Renal cortex interstitium (tissue), 11 donors: ENCODE measurements around the gene PLK2. TPM values are rescaled to one million over a fixed set of nuclear protein-coding genes. Genes with fewer than 3 reads are reported as not detected.
A peak's percentile ranks its signal among the peaks of the same experiment; 100 is the strongest.

Source experiments
- DNase-seq, 11 donors: peaks; one replicate each; pipeline ENCODE4 v3.0.0-alpha.2; 2013; ENCODE audit warnings: low read depth in 9 of 11, low spot score in 4 of 11; ENCODE audit errors: extremely low read depth in 1 of 11
- polyA plus RNA-seq, 3 donors: library from polyadenylated mRNA; unstranded; fragments of 120-200 nt; gene quantifications; one replicate each; pipeline ENCODE4 v1.2.1, GENCODE V29; 2013; ENCODE audit not compliant: insufficient read length in 3 of 3

PLK2 gene
- polyA plus RNA-seq, 3 donors: 152 to 192 (median 178) TPM

DNA sequence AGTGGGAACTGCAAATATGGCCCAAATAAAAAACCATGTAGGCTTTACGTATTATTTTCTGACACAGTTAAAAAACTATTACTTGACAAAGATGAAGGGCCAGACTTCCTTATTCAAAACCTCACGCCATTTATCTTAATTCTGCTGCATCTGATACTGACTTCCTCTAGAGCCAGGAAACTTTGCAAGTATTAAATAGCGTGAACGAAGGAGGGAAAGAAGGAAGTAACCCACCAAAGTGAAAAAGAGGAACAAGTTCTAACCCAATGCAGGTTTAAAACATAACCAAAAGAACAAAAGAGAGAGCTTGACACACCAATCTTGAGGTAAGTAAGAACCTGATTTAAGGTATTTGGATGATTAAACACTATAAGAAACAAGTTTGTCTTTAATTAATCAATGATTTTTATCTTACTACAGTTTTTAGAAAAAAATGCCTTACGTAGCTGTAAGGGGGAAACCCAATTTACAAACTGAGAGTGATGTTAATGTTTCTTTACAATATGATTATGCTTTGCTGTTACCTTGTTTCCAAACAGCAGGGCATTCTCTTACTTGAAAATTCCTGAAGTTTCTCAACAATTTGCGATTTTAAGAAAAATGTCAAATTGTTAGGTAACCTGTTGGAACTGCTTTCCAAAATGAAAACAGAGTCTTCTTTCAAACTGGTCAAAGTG is 31.5 kb upstream of the PLK2 start, which contains the start of gene GAPT:
Gene GAPT (plus strand): TSS at position 220 of the 677 bp plus-strand sequence. CDS start 3,102 bp downstream, outside the sequence.
- no peak for DNase-seq

GRCh38 chr5:58490402-58491050 is 30.6 kb upstream of the PLK2 start:
- no peak for DNase-seq

DNA sequence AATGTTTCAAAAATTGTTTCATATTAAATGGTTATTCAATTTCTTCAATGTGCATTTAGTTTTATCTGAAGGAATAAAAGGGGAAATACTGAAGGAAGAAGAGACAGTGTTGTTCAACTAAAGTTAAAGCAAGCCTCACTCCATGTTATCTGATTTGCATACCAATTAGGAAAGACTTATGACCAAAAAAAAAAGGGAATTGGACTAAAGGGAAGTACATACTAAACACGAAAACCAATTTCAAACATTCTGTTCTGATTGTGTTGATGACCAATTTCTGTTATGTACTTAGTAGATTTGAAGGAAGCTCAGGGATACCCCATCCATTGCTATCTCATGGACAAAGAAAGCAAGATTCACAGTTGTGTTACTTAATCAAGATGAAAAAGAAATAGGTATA is 26.4 kb upstream of the PLK2 start:
- no peak for DNase-seq

DNA sequence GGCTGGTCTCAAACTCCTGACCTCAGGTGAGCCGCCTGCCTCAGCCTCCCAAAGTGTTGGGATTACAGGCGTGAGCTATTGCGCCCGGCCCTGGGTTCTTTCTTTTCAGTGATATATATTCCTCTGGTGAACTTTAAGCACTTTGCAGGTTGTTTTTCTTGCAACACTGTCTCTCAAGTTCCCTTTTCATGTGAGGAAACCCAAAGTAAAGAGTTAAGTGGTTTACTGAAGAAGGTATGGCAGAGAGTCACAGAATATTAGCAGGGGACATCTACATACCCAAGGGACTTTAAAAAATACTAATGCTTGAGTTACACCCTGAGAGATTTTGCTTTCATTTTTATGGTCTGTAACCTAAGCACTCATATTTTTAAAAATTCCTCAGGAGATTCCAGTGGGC is 24.6 kb upstream of the PLK2 start:
- DNase-seq: no peak

DNA sequence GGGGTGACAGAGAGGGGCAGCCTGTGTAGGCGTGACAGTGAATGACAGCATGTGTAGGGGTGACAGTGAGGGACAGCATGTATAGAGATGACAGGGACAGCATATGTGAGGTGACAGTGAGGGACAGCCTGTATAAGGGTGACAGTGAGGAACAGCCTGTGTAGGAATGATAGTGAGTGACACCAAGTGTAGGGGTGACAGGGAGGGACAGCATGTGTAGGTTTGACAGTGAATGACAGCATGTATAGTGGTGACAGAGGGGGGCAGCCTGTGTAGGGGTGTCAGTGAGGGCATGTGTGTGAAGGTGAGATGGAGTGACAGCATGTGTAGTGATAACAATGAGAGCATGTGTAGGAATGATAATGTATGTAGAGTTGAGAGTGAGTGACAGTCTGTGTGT is 22.6 kb upstream of the PLK2 start:
- DNase-seq: no peak

DNA sequence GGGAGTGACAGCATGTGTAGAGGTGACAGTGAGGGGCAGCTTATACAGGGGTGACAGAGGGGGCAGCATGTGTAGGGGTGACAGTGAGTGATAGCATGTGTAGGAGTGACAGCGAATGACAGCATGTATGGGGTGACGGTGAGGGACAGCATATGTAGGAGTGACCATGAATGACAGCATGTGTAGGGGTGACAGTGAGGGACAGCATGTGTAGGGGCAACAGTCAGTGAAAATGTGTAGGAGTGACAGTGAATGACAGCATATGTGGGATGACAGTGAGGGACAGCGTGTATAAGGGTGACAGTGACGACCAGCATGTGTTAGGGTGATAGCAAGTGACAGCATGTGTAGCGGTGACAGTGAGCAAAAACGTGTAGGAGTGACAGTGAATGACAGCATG is 21.9 kb upstream of the PLK2 start:
- DNase-seq: no peak

DNA sequence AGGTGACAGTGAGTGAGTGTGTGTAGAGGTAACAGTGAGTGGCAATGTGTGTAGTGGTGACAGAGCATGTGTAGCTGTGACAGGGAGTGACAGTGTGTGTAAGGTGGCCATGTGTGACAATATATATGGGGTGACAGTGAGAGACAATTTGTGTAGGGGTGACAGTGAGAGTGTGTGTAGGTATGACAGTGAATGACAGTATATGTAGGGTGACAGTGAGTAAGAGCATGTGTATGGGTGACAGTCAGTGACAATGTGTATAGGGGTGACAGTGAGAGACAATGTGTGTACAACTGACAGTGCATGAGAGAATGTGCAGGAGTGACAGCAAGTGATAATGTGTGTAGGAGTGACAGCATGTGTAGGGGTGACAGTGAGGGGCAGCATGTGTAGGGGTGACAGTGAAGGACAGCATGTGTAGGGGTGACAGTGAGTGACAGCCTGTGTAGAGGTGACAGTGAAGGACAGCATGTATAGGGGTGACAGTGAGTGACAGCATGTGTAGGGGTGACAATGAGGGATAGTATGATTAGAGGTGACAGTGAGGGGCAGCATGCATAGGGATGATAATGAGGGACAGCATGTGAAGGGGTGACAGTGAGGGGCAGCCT is 21.3 kb upstream of the PLK2 start:
- no peak for DNase-seq

GRCh38 chr5:58477760-58478376 is 18.0 kb upstream of the PLK2 start:
- DNase-seq: no peak

DNA sequence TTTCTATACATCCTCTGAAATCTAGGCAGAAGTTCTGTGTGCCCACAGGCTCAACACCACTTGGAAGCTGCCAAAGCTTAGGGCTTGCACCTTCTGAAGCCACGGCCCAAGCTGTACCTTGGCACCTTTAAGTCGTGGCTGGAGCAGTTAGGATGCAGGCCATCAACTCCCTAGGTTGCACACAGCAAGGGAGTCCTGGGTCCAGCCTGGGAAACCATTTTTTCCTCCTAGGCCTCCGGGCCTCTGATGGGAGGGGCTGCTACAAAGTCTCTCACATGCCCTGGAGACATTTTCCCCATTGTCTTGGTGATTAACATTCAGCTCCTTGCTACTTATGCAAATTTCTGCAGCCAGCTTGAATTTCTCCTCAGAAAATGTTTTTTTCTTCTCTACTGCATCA is 15.5 kb upstream of the PLK2 start:
- DNase-seq: no peak

- no peak for DNase-seq
These were observed 10.0 kb upstream of the PLK2 start for GRCh38 chr5:58469896-58470295.

- DNase-seq: no peak
These were observed 7.1 kb upstream of the PLK2 start for GRCh38 chr5:58466939-58467338.

DNA sequence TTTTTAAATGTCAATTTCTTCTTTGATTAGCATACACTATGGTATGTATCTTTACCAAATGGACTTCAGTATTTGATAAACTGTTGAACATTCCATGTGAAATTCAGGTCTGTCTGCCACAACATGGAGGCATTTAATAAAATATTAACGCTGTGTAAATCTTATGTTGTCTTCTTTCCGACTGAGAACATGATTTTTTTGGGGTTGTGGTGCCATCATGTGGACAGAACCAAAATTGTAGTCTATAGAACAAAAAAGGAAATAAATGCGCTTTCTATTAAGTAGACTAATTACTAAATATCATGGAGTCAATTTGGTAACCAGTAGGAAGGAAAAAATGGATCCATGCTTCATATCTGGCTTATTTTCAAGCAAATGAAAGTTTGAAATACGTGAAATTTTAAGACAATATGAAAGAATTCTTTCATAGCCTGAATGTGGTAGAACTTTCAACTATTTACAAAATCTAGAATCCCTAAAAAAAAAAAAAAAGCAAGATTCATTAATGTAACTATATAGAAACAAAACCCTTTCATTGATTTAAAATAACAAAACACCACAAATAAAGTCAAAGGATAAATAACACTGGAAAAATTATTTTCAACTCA is 2.8 kb upstream of the PLK2 start:
- DNase-seq: peak in 9 of 11 donors; percentile 38 to 62 (median 48)

DNA sequence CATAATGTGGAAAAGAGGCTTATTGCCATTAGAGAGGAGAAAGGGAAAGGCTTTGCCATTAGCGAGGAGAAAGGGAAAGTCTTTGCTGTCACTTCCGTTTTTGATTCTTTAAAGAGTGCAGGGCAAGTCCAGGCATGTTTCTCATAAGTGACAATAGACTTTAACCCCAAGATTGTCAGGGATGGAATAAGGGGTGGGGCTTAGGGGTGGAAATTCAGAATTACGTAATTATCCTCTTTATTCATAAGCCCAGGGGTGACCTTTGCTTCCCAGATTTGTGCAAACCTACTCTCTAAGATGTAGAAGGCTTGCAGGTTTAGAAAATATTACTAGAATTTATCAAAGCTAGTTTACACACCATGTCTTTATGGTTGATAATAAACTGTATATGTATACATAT is 2.3 kb upstream of the PLK2 start:
- no peak for DNase-seq

DNA sequence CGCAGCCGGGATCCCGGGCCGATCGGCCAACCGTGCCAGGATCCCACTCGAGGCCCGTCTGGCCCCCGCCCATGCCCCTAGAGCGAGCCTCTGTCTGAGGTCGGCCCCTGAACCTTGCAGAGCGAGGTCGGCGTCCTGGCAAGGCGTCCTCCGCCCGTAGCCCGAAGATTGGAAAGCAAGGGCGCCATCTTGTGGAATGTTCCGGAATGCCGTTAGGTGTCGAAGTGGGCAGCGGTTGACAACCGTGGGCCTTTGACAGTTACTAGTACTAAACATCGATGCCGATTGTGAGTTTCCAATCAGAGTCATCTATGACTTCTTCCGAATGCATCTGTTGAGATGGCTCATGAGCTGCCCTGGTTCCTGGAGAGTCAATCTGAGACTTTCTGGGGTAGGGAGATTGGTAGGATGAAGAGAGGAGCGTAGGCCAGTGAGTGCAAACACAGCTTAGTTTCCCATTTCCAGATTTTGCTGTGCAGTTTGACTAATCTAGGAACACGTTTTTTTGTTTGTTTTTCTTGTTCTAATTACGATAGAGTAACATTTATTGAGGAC is 923 bp upstream of the PLK2 start:
- peak in 10 of 11 donors; percentile 66 to 97 (median 88) for DNase-seq

- peak in 8 of 11 donors; percentile 16 to 49 (median 28) for DNase-seq
These were observed 512 bp downstream of the PLK2 start for GRCh38 chr5:58459146-58460001.

GRCh38 chr5:58458743-58459145 is 1.1 kb downstream of the PLK2 start:
- DNase-seq: peak in 3 of 11 donors; percentile 15 to 41 (median 19)

DNA sequence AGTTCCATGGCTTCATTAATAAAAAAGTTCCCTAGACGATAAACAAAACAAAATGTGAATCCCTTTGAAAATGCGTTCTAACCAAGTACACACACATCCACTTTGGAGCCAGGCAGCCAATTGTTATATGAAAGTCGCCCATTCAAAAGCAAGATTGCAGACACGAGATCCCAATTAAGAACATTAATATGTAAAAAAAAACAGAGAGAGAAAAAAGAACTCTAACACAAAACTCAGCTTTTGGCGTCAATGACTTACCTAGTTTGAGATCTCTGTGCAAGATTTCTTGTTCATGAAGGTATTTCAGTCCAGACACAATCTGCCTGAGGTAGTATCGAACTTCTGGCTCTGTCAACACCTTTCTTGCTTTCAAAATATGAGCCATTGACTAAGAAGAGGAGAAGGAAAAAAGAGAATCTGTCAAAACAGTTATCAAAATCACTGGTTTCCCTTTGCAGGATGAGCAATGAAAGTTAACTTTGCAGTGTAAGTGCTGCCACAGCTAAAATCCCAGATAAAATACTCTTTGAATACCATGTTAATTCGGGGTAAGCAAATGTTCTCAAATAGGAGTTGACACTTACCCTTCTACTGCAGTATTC is 1.6 kb downstream of the PLK2 start:
- no peak for DNase-seq

GRCh38 chr5:58457050-58457449 is 2.8 kb downstream of the PLK2 start:
- no peak for DNase-seq
